GM23338 (cell line): ENCODE measurements around the gene RNF40. TPM values are rescaled to one million over a fixed set of nuclear protein-coding genes. Genes with fewer than 3 reads are reported as not detected.

Experiments
- ATAC-seq: fragments of 200-7000 bp; cut with Tn5 transposase; 3 replicates; pipeline ENCODE4 v1.9.1; 2020
- DNase-seq: peaks from one replicate; pipeline ENCODE4 v3.0.0-alpha.2; 2015; ENCODE audit warnings: low spot score
- H2AFZ ChIP-seq: fragments of 200-600 bp; sonication (generic); 2 replicates; pipeline ENCODE4 v1.8.0; 2016; ENCODE audit warnings: antibody characterized with exemption, mild to moderate bottlenecking, moderate library complexity
- H3F3A ChIP-seq: fragments of 200-600 bp; sonication (generic); replicated peaks from 2 replicates; pipeline ENCODE4 v1.8.0; 2017; ENCODE audit warnings: antibody characterized with exemption, mixed run types, low read depth
- H3K27ac ChIP-seq: fragments of 200-600 bp; sonication (generic); 2 replicates; pipeline ENCODE4 v1.6.1; 2016; ENCODE audit warnings: low read depth
- H3K27me3 ChIP-seq: fragments of 200-600 bp; sonication (generic); 2 replicates; pipeline ENCODE4 v1.8.0; 2016; ENCODE audit warnings: mild to moderate bottlenecking, mixed run types, moderate library complexity; ENCODE audit not compliant: insufficient read depth
- H3K36me3 ChIP-seq: fragments of 200-600 bp; sonication (generic); 2 replicates; pipeline ENCODE4 v1.8.0; 2016; ENCODE audit warnings: mild to moderate bottlenecking; ENCODE audit not compliant: insufficient read depth
- H3K4me1 ChIP-seq: fragments of 200-600 bp; sonication (generic); 2 replicates; pipeline ENCODE4 v1.8.0; 2016; ENCODE audit warnings: mild to moderate bottlenecking, moderate library complexity; ENCODE audit not compliant: insufficient read depth
- H3K4me2 ChIP-seq: fragments of 200-600 bp; sonication (generic); 2 replicates; pipeline ENCODE4 v1.7.1; 2017; ENCODE audit warnings: mixed run types
- H3K4me3 ChIP-seq: fragments of 200-600 bp; sonication (generic); 2 replicates; pipeline ENCODE4 v1.6.1; 2016; ENCODE audit warnings: mixed run types
- H3K79me2 ChIP-seq: fragments of 200-600 bp; sonication (generic); replicated peaks from 2 replicates; pipeline ENCODE4 v1.8.0; 2017; ENCODE audit warnings: mild to moderate bottlenecking; ENCODE audit not compliant: insufficient read depth
- H3K9me2 ChIP-seq: fragments of 200-600 bp; sonication (generic); 2 replicates; pipeline ENCODE4 v1.8.0; 2017; ENCODE audit not compliant: insufficient read depth
- H4K20me1 ChIP-seq: fragments of 200-600 bp; sonication (generic); replicated peaks from 2 replicates; pipeline ENCODE4 v1.8.0; 2017; ENCODE audit warnings: mild to moderate bottlenecking; ENCODE audit not compliant: insufficient read depth
- H3K27ac Mint-ChIP-seq: 2 replicates; pipeline ENCODE4 v1.8.0; 2020; ENCODE audit warnings: inconsistent platforms, mild to moderate bottlenecking, moderate library complexity, mixed read lengths
- H3K27me3 Mint-ChIP-seq: 3 replicates; pipeline ENCODE4 v1.8.0; 2022; ENCODE audit warnings: low read depth, mild to moderate bottlenecking, moderate library complexity, mixed read lengths, inconsistent platforms; ENCODE audit not compliant: insufficient read depth, poor library complexity
- H3K36me3 Mint-ChIP-seq: 3 replicates; pipeline ENCODE4 v1.8.0; 2021; ENCODE audit warnings: low read depth, mild to moderate bottlenecking, inconsistent platforms, moderate library complexity, mixed read lengths
- H3K4me1 Mint-ChIP-seq: 3 replicates; pipeline ENCODE4 v1.8.0; 2020; ENCODE audit warnings: mild to moderate bottlenecking, inconsistent platforms, mixed read lengths
- H3K4me3 Mint-ChIP-seq: 3 replicates; pipeline ENCODE4 v1.8.0; 2021; ENCODE audit warnings: moderate library complexity, mild to moderate bottlenecking, inconsistent platforms, mixed read lengths
- H3K9me3 Mint-ChIP-seq: 3 replicates; pipeline ENCODE4 v1.8.0; 2020; ENCODE audit warnings: moderate library complexity, mild to moderate bottlenecking, inconsistent platforms, mixed read lengths
- CREB1 ChIP-seq: fragments of 250-450 bp; sonication (Bioruptor Pico); IDR thresholded peaks from 2 replicates; pipeline ENCODE4 v1.5.0; 2020; ENCODE audit warnings: low read depth, mild to moderate bottlenecking, moderate library complexity
- EZH2phosphoT487 ChIP-seq: fragments of 200-600 bp; sonication (generic); IDR thresholded peaks from one replicate; pipeline ENCODE4 v1.8.1; 2018; ENCODE audit warnings: antibody characterized with exemption; ENCODE audit not compliant: unreplicated experiment
- NANOG ChIP-seq: IDR thresholded peaks from 2 replicates; pipeline ENCODE4 v1.6.1; 2016; ENCODE audit warnings: antibody characterized with exemption, borderline replicate concordance
- POLR2AphosphoS5 ChIP-seq: IDR thresholded peaks from 2 replicates; pipeline ENCODE4 v1.6.1; 2016; ENCODE audit warnings: antibody characterized with exemption, low read depth
- REST ChIP-seq: IDR thresholded peaks from one replicate; pipeline ENCODE4 v1.6.1; 2018; ENCODE audit warnings: antibody characterized with exemption; ENCODE audit not compliant: unreplicated experiment
- STAT1 ChIP-seq: IDR thresholded peaks from one replicate; pipeline ENCODE4 v1.6.1; 2016; ENCODE audit warnings: antibody characterized with exemption; ENCODE audit not compliant: unreplicated experiment
- ZNF331 ChIP-seq: fragments of 250-450 bp; sonication (Bioruptor Pico); IDR thresholded peaks from 2 replicates; pipeline ENCODE4 v1.5.0; 2020; ENCODE audit warnings: low read depth, mild to moderate bottlenecking, moderate library complexity
- ZNF462 ChIP-seq: fragments of 250-450 bp; sonication (Bioruptor Pico); IDR thresholded peaks from 2 replicates; pipeline ENCODE4 v1.5.0; 2020; ENCODE audit warnings: mild to moderate bottlenecking, moderate library complexity
- polyA plus RNA-seq: library from polyadenylated mRNA; unstranded; fragments of >200 nt; fragmentation: Nextera tagmentation; extraction: Ambion mirVana; gene quantifications from 2 replicates; pipeline ENCODE4 v1.2.1, GENCODE V29; 2016
- total RNA-seq: library from RNA; depleted of rRNA; stranded (reverse); fragments of >200 nt; shearing (Covaris generic); gene quantifications from 2 replicates; pipeline ENCODE4 v1.2.3, GENCODE V29; 2014
- TF ChIP-seq, protein P1 (sequence below), 2 experiments: fragments of 200-600 bp in 1 of 2; sonication (generic) in 1 of 2; conservative IDR thresholded peaks; 2 replicates each; pipeline versions ENCODE4 v1.5.1 to v1.6.1; 2016 to 2017; ENCODE audit warnings: antibody characterized with exemption in 2 of 2, low read depth in 2 of 2, mild to moderate bottlenecking in 2 of 2, moderate library complexity in 1 of 2

The RNF40 gene
- total and polyA plus RNA-seq, 2 experiments from 2014 or later: 36.0 to 78.5 TPM

DNA sequence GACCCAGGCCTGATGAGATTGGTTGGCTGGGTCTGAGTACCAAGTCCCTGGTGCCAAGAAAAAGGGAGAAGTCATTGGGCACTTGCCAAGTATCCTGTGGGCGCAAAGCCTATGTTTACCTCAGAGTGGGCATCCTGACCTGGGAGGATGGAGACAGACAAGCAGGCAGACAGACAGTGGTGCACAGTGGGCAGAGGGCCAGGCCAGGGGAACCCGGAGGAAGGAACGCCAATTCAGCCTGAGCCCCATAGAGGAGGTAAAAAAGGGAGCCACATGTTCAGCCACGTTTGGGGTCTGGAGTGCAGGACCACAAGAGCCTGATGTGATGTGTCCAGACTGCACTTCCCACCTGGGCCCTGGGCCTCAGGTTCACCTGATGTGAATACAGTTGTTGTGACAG lies 8.5 kb upstream of the RNF40 start:
- peaks cover 11% of the 10 kb centered on the region for H3K27me3 Mint-ChIP-seq
- peaks cover 7% of the 10 kb centered on the region; the same call in 1 of the 2 replicates for H3K4me1 ChIP-seq
- no peak overlapping the region for H3K4me2 ChIP-seq
- no peaks in the 10 kb centered on the region for H3K9me3 Mint-ChIP-seq
- peaks cover 15% of the 10 kb centered on the region for H3K79me2 ChIP-seq
- peaks cover 11% of the 10 kb centered on the region; the same call in 1 of the 2 replicates for H3K36me3 ChIP-seq
- no peak overlapping the region for H3K4me3 ChIP-seq
- H3K36me3 Mint-ChIP-seq: peaks cover 49% of the 10 kb centered on the region
- ATAC-seq: no peak
- H3K9me2 ChIP-seq: no peaks in the 10 kb centered on the region
- no peak overlapping the region for H2AFZ ChIP-seq
- no peaks in the 10 kb centered on the region for H3K27me3 ChIP-seq
- H3K4me1 Mint-ChIP-seq: peaks cover 8% of the 10 kb centered on the region
- H3K27ac Mint-ChIP-seq: no peak overlapping the region
- no peaks in the 10 kb centered on the region; the same call in 1 of the 2 replicates for H4K20me1 ChIP-seq
- H3K27ac ChIP-seq: no peak overlapping the region
- no peaks in the 10 kb centered on the region for H3F3A ChIP-seq
- TF ChIP-seq NANOG: no peak
- no peak for DNase-seq
- no peak overlapping the region for H3K4me3 Mint-ChIP-seq

GRCh38 chr16:30755955-30756780 lies 6.0 kb upstream of the RNF40 start:
- Histone ChIP-seq H3F3A (0 out of 2 replicates have a peak, but pooled peaks cover 6% of the 10 kb centered on the region), H3K79me2 (no peaks in the 10 kb centered on the region), H4K20me1 (peaks cover 11% of the 10 kb centered on the region), H3K27me3 (no peaks in the 10 kb centered on the region), H3K27ac (no peak overlapping the region), H3K9me2 (no peaks in the 10 kb centered on the region), H3K4me1 (peaks cover 6% of the 10 kb centered on the region; the same call in 1 of the 2 replicates), H3K36me3 (peaks cover 11% of the 10 kb centered on the region; the same call in 1 of the 2 replicates), H3K4me3 (no peak overlapping the region), H2AFZ (no peak overlapping the region), H3K4me2 (no peak overlapping the region)
- Mint-ChIP-seq H3K4me1 (peaks cover 10% of the 10 kb centered on the region), H3K27ac (no peak overlapping the region), H3K36me3 (peaks cover 32% of the 10 kb centered on the region), H3K27me3 (peaks cover 19% of the 10 kb centered on the region), H3K9me3 (no peaks in the 10 kb centered on the region), H3K4me3 (no peak overlapping the region)
- no peak for ATAC-seq
- no peak for DNase-seq
- TF ChIP-seq REST (no peak), POLR2AphosphoS5 (no peak), ZNF331 (CRISPR knock-in tag) (no peak), CREB1 (CRISPR knock-in tag) (no peak), ZNF462 (CRISPR knock-in tag) (no peak), EZH2phosphoT487 (no peak), STAT1 (no peak)
- TF ChIP-seq, protein P1, sequence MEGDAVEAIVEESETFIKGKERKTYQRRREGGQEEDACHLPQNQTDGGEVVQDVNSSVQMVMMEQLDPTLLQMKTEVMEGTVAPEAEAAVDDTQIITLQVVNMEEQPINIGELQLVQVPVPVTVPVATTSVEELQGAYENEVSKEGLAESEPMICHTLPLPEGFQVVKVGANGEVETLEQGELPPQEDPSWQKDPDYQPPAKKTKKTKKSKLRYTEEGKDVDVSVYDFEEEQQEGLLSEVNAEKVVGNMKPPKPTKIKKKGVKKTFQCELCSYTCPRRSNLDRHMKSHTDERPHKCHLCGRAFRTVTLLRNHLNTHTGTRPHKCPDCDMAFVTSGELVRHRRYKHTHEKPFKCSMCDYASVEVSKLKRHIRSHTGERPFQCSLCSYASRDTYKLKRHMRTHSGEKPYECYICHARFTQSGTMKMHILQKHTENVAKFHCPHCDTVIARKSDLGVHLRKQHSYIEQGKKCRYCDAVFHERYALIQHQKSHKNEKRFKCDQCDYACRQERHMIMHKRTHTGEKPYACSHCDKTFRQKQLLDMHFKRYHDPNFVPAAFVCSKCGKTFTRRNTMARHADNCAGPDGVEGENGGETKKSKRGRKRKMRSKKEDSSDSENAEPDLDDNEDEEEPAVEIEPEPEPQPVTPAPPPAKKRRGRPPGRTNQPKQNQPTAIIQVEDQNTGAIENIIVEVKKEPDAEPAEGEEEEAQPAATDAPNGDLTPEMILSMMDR (conservative IDR thresholded peaks at IDR 0.05; ENCODE audit: low read depth in 2 of 2): no peak
